DOHH2 (cell line): ENCODE measurements around the gene KIF3C.

Experiments used
- H3F3A ChIP-seq: fragments of 200-600 bp; sonication (generic), shearing (Covaris generic); 2 replicates; pipeline ENCODE4 v1.6.0; 2016; ENCODE audit warnings: antibody characterized with exemption, mild to moderate bottlenecking; ENCODE audit not compliant: control insufficient read depth, insufficient read depth
- H3K27ac ChIP-seq: fragments of 200-600 bp; sonication (generic); 2 replicates; pipeline ENCODE4 v1.5.1; 2014; ENCODE audit warnings: low read depth, mild to moderate bottlenecking, low read length, moderate library complexity
- H3K27me3 ChIP-seq: fragments of 200-600 bp; sonication (generic); 2 replicates; pipeline ENCODE4 v1.6.1; 2014; ENCODE audit warnings: mild to moderate bottlenecking, low read length, mixed read lengths; ENCODE audit not compliant: control insufficient read depth
- H3K36me3 ChIP-seq: fragments of 200-600 bp; sonication (generic); 2 replicates; pipeline ENCODE4 v1.6.1; 2014; ENCODE audit warnings: mild to moderate bottlenecking, low read length, moderate library complexity, mixed read lengths; ENCODE audit not compliant: control insufficient read depth
- H3K4me1 ChIP-seq: fragments of 200-600 bp; sonication (generic); 2 replicates; pipeline ENCODE4 v1.6.1; 2014; ENCODE audit warnings: mild to moderate bottlenecking, low read length, mixed read lengths; ENCODE audit not compliant: control insufficient read depth
- H3K4me2 ChIP-seq: fragments of 200-600 bp; sonication (generic); 2 replicates; pipeline ENCODE4 v1.6.0; 2014; ENCODE audit warnings: mild to moderate bottlenecking, low read length, moderate library complexity
- H3K4me3 ChIP-seq: fragments of 200-600 bp; sonication (generic); 2 replicates; pipeline ENCODE4 v1.5.1; 2014; ENCODE audit warnings: mild to moderate bottlenecking, low read length, mixed read lengths
- H3K79me2 ChIP-seq: fragments of 200-600 bp; sonication (generic); 2 replicates; pipeline ENCODE4 v1.6.1; 2014; ENCODE audit warnings: mild to moderate bottlenecking, low read length, mixed read lengths; ENCODE audit not compliant: control insufficient read depth
- H3K9me2 ChIP-seq: fragments of 200-600 bp; sonication (generic); replicated peaks from 2 replicates; pipeline ENCODE4 v1.6.1; 2014; ENCODE audit warnings: mild to moderate bottlenecking, low read length, mixed read lengths; ENCODE audit not compliant: control insufficient read depth
- H3K9me3 ChIP-seq: fragments of 200-600 bp; sonication (generic); 2 replicates; pipeline ENCODE4 v1.6.1; 2014; ENCODE audit warnings: antibody characterized with exemption, low read length, mixed read lengths; ENCODE audit not compliant: control insufficient read depth, insufficient read depth
- H4K20me1 ChIP-seq: fragments of 200-600 bp; sonication (generic); 2 replicates; pipeline ENCODE4 v1.6.0; 2014; ENCODE audit warnings: low read depth, mild to moderate bottlenecking, antibody characterized with exemption, low read length, moderate library complexity; ENCODE audit not compliant: control insufficient read depth, insufficient read depth
- CTCF ChIP-seq: fragments of 200-600 bp; sonication (generic); IDR thresholded peaks from one replicate; pipeline ENCODE4 v1.5.1; 2014; ENCODE audit warnings: antibody characterized with exemption, mild to moderate bottlenecking, low read depth, low read length; ENCODE audit not compliant: poor library complexity, severe bottlenecking
- EZH2phosphoT487 ChIP-seq: fragments of 200-600 bp; sonication (generic); IDR thresholded peaks from 2 replicates; pipeline ENCODE4 v1.6.1; 2017; ENCODE audit warnings: borderline replicate concordance, mild to moderate bottlenecking, antibody characterized with exemption, low read length, moderate library complexity, mixed read lengths

KIF3C gene

GRCh38 chr2:25957743-25958142 is 24.6 kb downstream of the KIF3C start:
- H3K27ac ChIP-seq: no peak overlapping the region
- H3K9me2 ChIP-seq: no peaks in the 10 kb centered on the region
- no peaks in the 10 kb centered on the region for H3K79me2 ChIP-seq
- no peaks in the 10 kb centered on the region for H3K36me3 ChIP-seq
- peaks cover 10% of the 10 kb centered on the region for H3K4me1 ChIP-seq
- H3K27me3 ChIP-seq: no peaks in the 10 kb centered on the region
- no peak overlapping the region for H3K4me3 ChIP-seq
- H3K4me2 ChIP-seq: no peak overlapping the region
- no peaks in the 10 kb centered on the region for H4K20me1 ChIP-seq
- TF ChIP-seq CTCF (no peak), EZH2phosphoT487 (no peak)
- no peaks in the 10 kb centered on the region for H3K9me3 ChIP-seq
- H3F3A ChIP-seq: no peaks in the 10 kb centered on the region

- H3K9me2 ChIP-seq: no peaks in the 10 kb centered on the region
- H3K27ac ChIP-seq: no peak overlapping the region
- H3K4me3 ChIP-seq: no peak overlapping the region
- H4K20me1 ChIP-seq: no peaks in the 10 kb centered on the region
- H3K36me3 ChIP-seq: no peaks in the 10 kb centered on the region
- TF ChIP-seq EZH2phosphoT487: no peak
- peak; percentile 26 for TF ChIP-seq CTCF
- no peaks in the 10 kb centered on the region for H3K9me3 ChIP-seq
- H3K79me2 ChIP-seq: no peaks in the 10 kb centered on the region
- no peaks in the 10 kb centered on the region for H3K27me3 ChIP-seq
- H3F3A ChIP-seq: no peaks in the 10 kb centered on the region
- no peak overlapping the region for H3K4me2 ChIP-seq
- peaks cover 3% of the 10 kb centered on the region for H3K4me1 ChIP-seq
Observed at GRCh38 chr2:25955869-25956535, 26.3 kb downstream of the KIF3C start.

- TF ChIP-seq CTCF: no peak
- TF ChIP-seq EZH2phosphoT487: no peak
- no peaks in the 10 kb centered on the region for H3K9me2 ChIP-seq
- no peaks in the 10 kb centered on the region for H3K9me3 ChIP-seq
- H3K4me1 ChIP-seq: no peaks in the 10 kb centered on the region
- H3F3A ChIP-seq: no peaks in the 10 kb centered on the region
- H3K4me2 ChIP-seq: no peak overlapping the region
- no peak overlapping the region for H3K27ac ChIP-seq
- H3K4me3 ChIP-seq: no peak overlapping the region
- H4K20me1 ChIP-seq: no peaks in the 10 kb centered on the region
- H3K79me2 ChIP-seq: no peaks in the 10 kb centered on the region
- H3K36me3 ChIP-seq: no peaks in the 10 kb centered on the region
- H3K27me3 ChIP-seq: no peaks in the 10 kb centered on the region
Observed at GRCh38 chr2:25955036-25955435, 27.3 kb downstream of the KIF3C start.
